ENCODE results near the gene SLC25A43.
"Not testable (repeated sequence)": the region's sequence is repeated elsewhere in the genome, so short reads cannot be mapped to it uniquely, and the experiment has no call there.

Gene SLC25A43

GRCh38 chrX:119398974-119399771 is at the start of gene SLC25A43:
SLC25A43 (plus strand) TSS chrX:119399336; CDS start chrX:119399404, 68 bp downstream.
- TF ChIP-seq, protein P1, sequence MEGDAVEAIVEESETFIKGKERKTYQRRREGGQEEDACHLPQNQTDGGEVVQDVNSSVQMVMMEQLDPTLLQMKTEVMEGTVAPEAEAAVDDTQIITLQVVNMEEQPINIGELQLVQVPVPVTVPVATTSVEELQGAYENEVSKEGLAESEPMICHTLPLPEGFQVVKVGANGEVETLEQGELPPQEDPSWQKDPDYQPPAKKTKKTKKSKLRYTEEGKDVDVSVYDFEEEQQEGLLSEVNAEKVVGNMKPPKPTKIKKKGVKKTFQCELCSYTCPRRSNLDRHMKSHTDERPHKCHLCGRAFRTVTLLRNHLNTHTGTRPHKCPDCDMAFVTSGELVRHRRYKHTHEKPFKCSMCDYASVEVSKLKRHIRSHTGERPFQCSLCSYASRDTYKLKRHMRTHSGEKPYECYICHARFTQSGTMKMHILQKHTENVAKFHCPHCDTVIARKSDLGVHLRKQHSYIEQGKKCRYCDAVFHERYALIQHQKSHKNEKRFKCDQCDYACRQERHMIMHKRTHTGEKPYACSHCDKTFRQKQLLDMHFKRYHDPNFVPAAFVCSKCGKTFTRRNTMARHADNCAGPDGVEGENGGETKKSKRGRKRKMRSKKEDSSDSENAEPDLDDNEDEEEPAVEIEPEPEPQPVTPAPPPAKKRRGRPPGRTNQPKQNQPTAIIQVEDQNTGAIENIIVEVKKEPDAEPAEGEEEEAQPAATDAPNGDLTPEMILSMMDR (IDR thresholded peaks at IDR 0.05; ENCODE audit: control insufficient read depth, extremely low read depth, insufficient read depth) = no peak
- no peak for DNase-seq (ENCODE audit: low read depth)
- H3K4me3 ChIP-seq (ENCODE audit: low read depth, low read length) = no peak within 1 kb of the TSS

DNA sequence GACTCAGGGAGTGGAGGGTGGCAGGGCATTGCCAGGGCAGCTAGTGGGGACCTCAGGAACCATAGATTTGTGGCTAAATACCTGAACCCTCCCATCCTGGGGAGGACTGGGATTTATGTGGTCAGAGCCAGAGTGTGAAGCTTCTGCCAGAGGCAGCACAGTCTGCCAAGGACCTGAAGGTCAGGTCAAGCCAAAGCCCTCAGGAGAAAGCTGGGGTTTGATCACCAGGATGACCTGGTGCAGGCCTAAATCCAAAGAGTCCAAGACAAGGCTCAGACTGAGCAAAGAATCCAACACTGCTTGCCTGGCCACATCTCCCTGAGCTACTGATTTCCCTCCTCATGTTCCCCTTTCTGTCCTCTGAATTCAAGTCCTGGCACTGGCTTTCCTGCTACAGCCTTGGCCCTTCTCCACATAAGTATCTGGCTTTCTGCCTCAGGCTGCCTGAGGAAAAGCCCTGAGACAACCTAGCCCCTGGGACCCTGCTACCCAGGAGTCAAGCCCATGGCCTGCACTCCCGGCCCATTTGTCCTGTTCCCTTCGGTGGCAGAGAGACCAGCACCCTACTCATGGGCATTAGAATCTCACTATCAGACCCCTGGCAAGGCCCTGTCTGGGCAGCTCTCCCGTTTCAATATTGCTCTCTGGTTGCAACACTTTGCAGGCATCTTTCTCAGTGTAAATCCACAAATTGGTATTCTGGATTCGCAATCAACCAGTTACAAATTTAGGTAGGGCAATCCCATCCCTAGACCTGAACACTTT is 39.3 kb upstream of the SLC25A43 start:
- H3K4me3 ChIP-seq (ENCODE audit: low read depth, low read length) = no peak overlapping the region
- TF ChIP-seq, protein P1 (IDR thresholded peaks at IDR 0.05; ENCODE audit: control insufficient read depth, extremely low read depth, insufficient read depth) = no peak
- DNase-seq (ENCODE audit: low read depth) = no peak

- not testable (repeated sequence) for H3K4me3 ChIP-seq (ENCODE audit: low read depth, low read length); DNase-seq (ENCODE audit: low read depth)
Observed at GRCh38 chrX:119361451-119361850, 37.7 kb upstream of the SLC25A43 start.

- not testable (repeated sequence) for H3K4me3 ChIP-seq (ENCODE audit: low read depth, low read length); DNase-seq (ENCODE audit: low read depth)
Observed at GRCh38 chrX:119362074-119362473, 37.1 kb upstream of the SLC25A43 start.

GRCh38 chrX:119363391-119363790 is 35.7 kb upstream of the SLC25A43 start:
- TF ChIP-seq, protein P1 (IDR thresholded peaks at IDR 0.05; ENCODE audit: control insufficient read depth, extremely low read depth, insufficient read depth) = no peak
- no peak overlapping the region for H3K4me3 ChIP-seq (ENCODE audit: low read depth, low read length)
- DNase-seq (ENCODE audit: low read depth) = no peak

DNA sequence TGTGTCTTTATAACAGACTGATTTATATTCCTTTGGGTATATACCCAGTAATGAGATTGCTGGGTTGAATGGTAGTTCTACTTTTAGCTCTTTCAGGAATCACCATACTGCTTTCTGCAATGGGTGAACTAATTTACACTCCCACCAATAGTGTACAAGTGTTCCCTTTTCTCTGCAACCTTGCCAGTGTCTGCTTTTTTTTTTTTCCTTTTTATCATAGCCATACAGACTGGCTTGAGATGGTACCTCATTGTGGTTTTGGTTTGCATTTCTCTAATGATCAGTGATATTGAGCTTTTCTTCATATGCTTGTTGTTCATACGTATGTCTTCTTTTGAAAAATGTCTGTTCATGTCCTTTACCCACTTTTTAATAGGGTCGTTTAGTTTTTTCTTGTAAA is 27.3 kb upstream of the SLC25A43 start:
- H3K4me3 ChIP-seq (ENCODE audit: low read depth, low read length); DNase-seq (ENCODE audit: low read depth): not testable (repeated sequence)

DNA sequence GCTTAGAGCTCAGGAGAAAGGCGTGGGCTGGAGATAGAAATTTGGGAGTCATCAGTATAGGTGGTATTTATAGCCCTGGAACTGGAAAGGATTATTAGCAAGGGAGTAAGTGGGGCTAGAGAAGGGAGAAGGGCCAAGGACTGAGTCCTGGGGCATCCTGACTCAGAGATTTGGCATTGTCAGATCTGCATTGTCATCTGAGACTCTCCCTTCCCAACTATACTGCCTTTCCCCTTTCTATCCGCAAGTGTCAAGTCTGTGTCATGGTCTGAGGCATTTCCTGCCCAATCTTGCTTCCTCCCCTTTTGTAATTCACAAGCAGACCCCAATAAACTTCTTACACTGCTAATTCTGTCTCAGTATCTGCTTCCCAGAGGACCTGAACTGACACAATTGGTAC is 24.4 kb upstream of the SLC25A43 start:
- H3K4me3 ChIP-seq (ENCODE audit: low read depth, low read length) = no peak overlapping the region
- DNase-seq (ENCODE audit: low read depth) = no peak
- TF ChIP-seq, protein P1 (IDR thresholded peaks at IDR 0.05; ENCODE audit: control insufficient read depth, extremely low read depth, insufficient read depth) = no peak

DNA sequence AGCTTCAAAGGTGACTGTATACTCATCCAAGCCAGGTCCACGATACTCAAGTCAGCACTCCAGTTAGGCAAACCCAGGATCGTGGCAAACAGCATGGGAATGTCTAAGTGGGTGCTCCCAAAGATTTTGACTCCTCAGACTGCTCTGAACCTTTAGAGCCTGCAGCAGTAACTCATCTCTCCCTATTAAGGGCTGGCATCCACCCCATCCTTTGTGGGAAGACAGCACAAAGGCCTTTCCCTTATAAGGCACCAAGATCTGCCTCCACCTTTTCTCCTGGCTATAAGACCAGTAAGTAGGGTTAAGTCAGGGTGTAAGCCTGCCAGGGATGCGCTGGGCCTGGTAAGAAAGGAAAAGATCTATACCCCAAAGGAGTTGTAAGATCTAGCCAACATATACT is 23.6 kb upstream of the SLC25A43 start:
- no peak overlapping the region for H3K4me3 ChIP-seq (ENCODE audit: low read depth, low read length)
- DNase-seq (ENCODE audit: low read depth) = no peak
- TF ChIP-seq, protein P1 (IDR thresholded peaks at IDR 0.05; ENCODE audit: control insufficient read depth, extremely low read depth, insufficient read depth) = no peak
